KMS-11 (cell line): Measurements from ENCODE around the gene NELL1.
A peak's percentile ranks its signal among the peaks of the same experiment; 100 is the strongest.

Source experiments
- H2AFZ ChIP-seq: fragments of 200-600 bp; sonication (generic); 2 replicates; pipeline ENCODE4 v1.6.1; 2016; ENCODE audit warnings: antibody characterized with exemption, mixed run types, low read depth
- H3K27ac ChIP-seq: fragments of 200-600 bp; sonication (generic); 2 replicates; pipeline ENCODE4 v1.6.1; 2016; ENCODE audit warnings: mild to moderate bottlenecking, mixed run types
- H3K27me3 ChIP-seq: fragments of 200-600 bp; sonication (generic); 2 replicates; pipeline ENCODE4 v1.6.1; 2017; ENCODE audit warnings: mild to moderate bottlenecking, low read depth, mixed run types, moderate library complexity; ENCODE audit not compliant: insufficient read depth
- H3K36me3 ChIP-seq: fragments of 200-600 bp; sonication (generic); 2 replicates; pipeline ENCODE4 v1.6.1; 2017; ENCODE audit warnings: mild to moderate bottlenecking, mixed run types; ENCODE audit not compliant: insufficient read depth
- H3K4me1 ChIP-seq: fragments of 200-600 bp; sonication (generic); 2 replicates; pipeline ENCODE4 v1.6.1; 2016; ENCODE audit warnings: mild to moderate bottlenecking, low read depth, mixed run types; ENCODE audit not compliant: poor library complexity, severe bottlenecking
- H3K4me2 ChIP-seq: fragments of 200-600 bp; sonication (generic); 2 replicates; pipeline ENCODE4 v1.7.0; 2016; ENCODE audit warnings: mild to moderate bottlenecking, mixed run types
- H3K4me3 ChIP-seq: fragments of 200-600 bp; sonication (generic); IDR thresholded peaks from 2 replicates; pipeline ENCODE4 v1.6.1; 2017; ENCODE audit warnings: low read depth, low read length, mixed read lengths; ENCODE audit not compliant: insufficient read depth
- H3K79me2 ChIP-seq: fragments of 200-600 bp; sonication (generic); 2 replicates; pipeline ENCODE4 v1.6.1; 2016; ENCODE audit warnings: low read depth, mixed run types; ENCODE audit not compliant: insufficient read depth
- H3K9ac ChIP-seq: fragments of 200-600 bp; sonication (generic); 2 replicates; pipeline ENCODE4 v1.6.1; 2016; ENCODE audit warnings: mild to moderate bottlenecking, mixed run types
- H4K20me1 ChIP-seq: fragments of 200-600 bp; sonication (generic); 2 replicates; pipeline ENCODE4 v1.6.1; 2016; ENCODE audit warnings: mild to moderate bottlenecking, mixed run types; ENCODE audit not compliant: insufficient read depth
- TF ChIP-seq, protein P1 (sequence below): fragments of 200-600 bp; sonication (generic); conservative IDR thresholded peaks from 2 replicates; pipeline ENCODE4 v1.6.1; 2017; ENCODE audit warnings: low read depth, mild to moderate bottlenecking, antibody characterized with exemption, low read length, moderate library complexity, mixed read lengths

Gene NELL1

DNA sequence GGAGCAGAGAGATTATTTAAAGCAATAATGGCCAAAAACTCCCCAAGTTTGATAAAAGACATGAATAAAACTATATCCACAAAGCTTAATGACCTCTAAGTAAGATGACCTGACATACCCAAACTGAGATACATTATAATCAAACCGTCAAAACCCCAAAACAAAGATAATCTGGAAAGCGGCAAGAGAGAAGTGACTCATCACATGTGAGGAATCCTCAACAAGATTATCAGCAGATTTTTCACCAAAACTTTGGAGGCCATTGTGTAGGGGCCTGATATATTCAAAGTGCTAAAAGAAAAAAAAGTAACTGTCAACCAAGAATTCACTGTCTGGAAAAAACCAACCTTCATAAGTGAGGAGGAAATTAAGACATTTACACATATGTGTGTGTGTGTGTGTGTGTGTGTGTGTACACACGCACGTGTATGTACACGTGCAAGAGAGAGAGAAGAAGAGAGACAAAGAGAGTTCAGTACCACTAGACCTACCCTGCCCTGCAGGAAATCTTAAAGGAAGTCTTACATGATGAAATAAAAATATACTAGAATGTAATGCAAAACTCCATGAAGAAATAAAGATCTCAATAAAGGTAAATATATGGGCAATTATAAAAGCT, 752.4 kb downstream of the NELL1 start:
- Histone ChIP-seq H3K36me3 (no peaks in the 10 kb centered on the region), H3K27ac (no peak overlapping the region), H3K4me2 (no peak overlapping the region), H2AFZ (no peak overlapping the region), H3K4me3 (no peak overlapping the region), H3K79me2 (no peaks in the 10 kb centered on the region), H4K20me1 (no peaks in the 10 kb centered on the region), H3K27me3 (no peaks in the 10 kb centered on the region), H3K9ac (no peak overlapping the region), H3K4me1 (peaks cover 5% of the 10 kb centered on the region)
- TF ChIP-seq, protein P1, sequence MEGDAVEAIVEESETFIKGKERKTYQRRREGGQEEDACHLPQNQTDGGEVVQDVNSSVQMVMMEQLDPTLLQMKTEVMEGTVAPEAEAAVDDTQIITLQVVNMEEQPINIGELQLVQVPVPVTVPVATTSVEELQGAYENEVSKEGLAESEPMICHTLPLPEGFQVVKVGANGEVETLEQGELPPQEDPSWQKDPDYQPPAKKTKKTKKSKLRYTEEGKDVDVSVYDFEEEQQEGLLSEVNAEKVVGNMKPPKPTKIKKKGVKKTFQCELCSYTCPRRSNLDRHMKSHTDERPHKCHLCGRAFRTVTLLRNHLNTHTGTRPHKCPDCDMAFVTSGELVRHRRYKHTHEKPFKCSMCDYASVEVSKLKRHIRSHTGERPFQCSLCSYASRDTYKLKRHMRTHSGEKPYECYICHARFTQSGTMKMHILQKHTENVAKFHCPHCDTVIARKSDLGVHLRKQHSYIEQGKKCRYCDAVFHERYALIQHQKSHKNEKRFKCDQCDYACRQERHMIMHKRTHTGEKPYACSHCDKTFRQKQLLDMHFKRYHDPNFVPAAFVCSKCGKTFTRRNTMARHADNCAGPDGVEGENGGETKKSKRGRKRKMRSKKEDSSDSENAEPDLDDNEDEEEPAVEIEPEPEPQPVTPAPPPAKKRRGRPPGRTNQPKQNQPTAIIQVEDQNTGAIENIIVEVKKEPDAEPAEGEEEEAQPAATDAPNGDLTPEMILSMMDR, result no peak

DNA sequence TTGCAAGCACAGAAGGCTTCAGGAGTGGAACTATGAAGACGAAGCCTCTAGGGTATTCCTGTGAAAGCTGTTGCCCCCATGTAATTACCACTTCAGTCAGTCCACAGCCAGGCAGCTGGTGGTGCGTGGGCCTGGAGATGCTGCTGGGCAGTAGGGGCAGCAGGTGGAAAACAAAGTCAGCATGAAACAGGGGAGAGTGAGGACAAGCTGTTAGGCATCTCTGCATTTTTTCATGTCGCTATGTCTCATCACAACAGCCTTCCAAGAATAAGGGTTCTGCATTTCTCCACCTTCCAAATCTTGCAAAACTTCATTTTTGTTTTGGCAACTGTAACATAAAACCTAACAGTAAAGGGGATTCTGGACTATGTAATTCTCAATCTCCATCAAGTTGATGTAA, 757.5 kb downstream of the NELL1 start:
- Histone ChIP-seq H2AFZ (no peak overlapping the region), H4K20me1 (no peaks in the 10 kb centered on the region), H3K4me2 (0 out of 2 replicates have a peak overlapping the region, but pooled peaks have one; percentile 34), H3K27ac (no peak overlapping the region), H3K36me3 (no peaks in the 10 kb centered on the region), H3K4me3 (no peak overlapping the region), H3K9ac (no peak overlapping the region), H3K27me3 (no peaks in the 10 kb centered on the region), H3K4me1 (peaks cover 46% of the 10 kb centered on the region), H3K79me2 (no peaks in the 10 kb centered on the region)
- TF ChIP-seq, protein P1, result no peak

DNA sequence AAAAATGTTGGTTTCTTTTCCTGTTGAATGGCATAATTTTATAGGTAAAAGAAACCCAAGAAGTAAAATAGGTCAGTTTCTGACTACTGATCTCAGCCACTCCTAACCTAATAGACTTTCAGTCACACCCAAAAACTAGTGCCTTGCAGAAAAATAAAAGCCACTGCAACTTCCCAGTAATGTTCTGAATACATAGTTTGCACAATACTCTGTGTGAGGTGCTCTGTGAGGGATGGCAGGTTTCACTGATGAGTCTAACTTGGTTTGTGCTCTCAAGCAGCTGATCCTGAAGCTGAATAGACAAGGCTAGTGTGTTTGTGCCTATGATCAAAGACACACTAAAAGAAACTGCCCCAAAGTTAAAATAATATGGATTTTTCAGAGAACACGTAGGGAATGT, 758.3 kb downstream of the NELL1 start:
- no peak overlapping the region for H3K27ac ChIP-seq
- peak overlapping the region; percentile 34 for H3K4me2 ChIP-seq

DNA sequence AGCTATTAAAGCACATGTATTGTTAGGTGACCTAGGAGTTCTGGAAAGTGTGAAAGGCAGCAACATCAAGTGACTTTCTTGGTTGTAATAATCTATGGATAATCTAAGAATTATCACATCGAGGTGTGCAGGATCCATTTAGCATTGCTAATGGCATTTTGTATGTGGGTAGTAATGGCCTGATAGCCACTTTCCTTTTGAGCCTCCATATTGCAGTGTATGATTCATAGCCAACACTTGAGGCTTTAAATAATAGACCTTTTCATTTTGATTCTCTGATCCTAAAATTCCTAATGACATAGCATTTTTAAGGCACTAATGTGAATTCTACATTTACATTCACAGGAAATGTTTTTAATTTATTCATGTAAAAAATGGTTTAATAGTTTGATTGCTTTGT, 759.4 kb downstream of the NELL1 start:
- H2AFZ ChIP-seq, result no peak overlapping the region
- H3K4me3 ChIP-seq, result no peak overlapping the region
- no peaks in the 10 kb centered on the region for H3K27me3 ChIP-seq
- H3K36me3 ChIP-seq, result no peaks in the 10 kb centered on the region
- H3K27ac ChIP-seq, result no peak overlapping the region
- H4K20me1 ChIP-seq, result no peaks in the 10 kb centered on the region
- no peaks in the 10 kb centered on the region for H3K79me2 ChIP-seq
- H3K4me2 ChIP-seq, result peak overlapping the region; percentile 34
- peaks cover 46% of the 10 kb centered on the region for H3K4me1 ChIP-seq
- TF ChIP-seq, protein P1, result no peak
- H3K9ac ChIP-seq, result no peak overlapping the region

More for the DNA sequence above, 758.3 kb downstream of the NELL1 start:
- no peak overlapping the region for H2AFZ ChIP-seq
- no peaks in the 10 kb centered on the region for H4K20me1 ChIP-seq
- no peaks in the 10 kb centered on the region for H3K27me3 ChIP-seq
- no peak overlapping the region for H3K4me3 ChIP-seq
- H3K4me1 ChIP-seq, result peaks cover 46% of the 10 kb centered on the region
- no peaks in the 10 kb centered on the region for H3K36me3 ChIP-seq
- TF ChIP-seq, protein P1, result no peak
- no peaks in the 10 kb centered on the region for H3K79me2 ChIP-seq
- no peak overlapping the region for H3K9ac ChIP-seq
